SK-N-SH treated with all-trans-retinoic acid at 6 μM for 48 hours (cell line): ENCODE measurements around the gene RPP40.

ENCODE experiments used
- BACH2 ChIP-seq: fragments of 250-450 bp; sonication (Bioruptor Pico); IDR thresholded peaks from 2 replicates; pipeline ENCODE4 v1.9.0; 2021; ENCODE audit warnings: mild to moderate bottlenecking, borderline replicate concordance
- ZFP30 ChIP-seq: fragments of 450-650 bp; formaldehyde crosslinking; IDR thresholded peaks from 2 replicates; pipeline ENCODE4 v1.5.0; 2022; ENCODE audit warnings: mild to moderate bottlenecking, moderate library complexity
- ZNF565 ChIP-seq: fragments of 450-650 bp; formaldehyde crosslinking; conservative IDR thresholded peaks from 2 replicates; pipeline ENCODE4 v1.5.0; 2020; ENCODE audit warnings: low read depth, mild to moderate bottlenecking, moderate library complexity
- TF ChIP-seq, protein P1 (sequence below): fragments of 250-450 bp; sonication (Bioruptor Pico); IDR thresholded peaks from 2 replicates; pipeline ENCODE4 v1.5.1; 2020; ENCODE audit warnings: low read depth, mild to moderate bottlenecking, moderate library complexity
- TF ChIP-seq, protein P2 (sequence below): fragments of 250-450 bp; sonication (Bioruptor Pico); IDR thresholded peaks from 2 replicates; pipeline ENCODE4 v1.8.0; 2021; ENCODE audit warnings: low read depth, mild to moderate bottlenecking, moderate library complexity, borderline replicate concordance
- TF ChIP-seq, protein P3 (sequence below): fragments of 250-450 bp; sonication (Bioruptor Pico); IDR thresholded peaks from 2 replicates; pipeline ENCODE4 v1.5.1; 2021; ENCODE audit warnings: mild to moderate bottlenecking, moderate library complexity
- TF ChIP-seq, protein P4 (sequence below): fragments of 250-450 bp; sonication (Bioruptor Pico); IDR thresholded peaks from 2 replicates; pipeline ENCODE4 v1.8.0; 2020; ENCODE audit warnings: mild to moderate bottlenecking, moderate library complexity, borderline replicate concordance

DNA sequence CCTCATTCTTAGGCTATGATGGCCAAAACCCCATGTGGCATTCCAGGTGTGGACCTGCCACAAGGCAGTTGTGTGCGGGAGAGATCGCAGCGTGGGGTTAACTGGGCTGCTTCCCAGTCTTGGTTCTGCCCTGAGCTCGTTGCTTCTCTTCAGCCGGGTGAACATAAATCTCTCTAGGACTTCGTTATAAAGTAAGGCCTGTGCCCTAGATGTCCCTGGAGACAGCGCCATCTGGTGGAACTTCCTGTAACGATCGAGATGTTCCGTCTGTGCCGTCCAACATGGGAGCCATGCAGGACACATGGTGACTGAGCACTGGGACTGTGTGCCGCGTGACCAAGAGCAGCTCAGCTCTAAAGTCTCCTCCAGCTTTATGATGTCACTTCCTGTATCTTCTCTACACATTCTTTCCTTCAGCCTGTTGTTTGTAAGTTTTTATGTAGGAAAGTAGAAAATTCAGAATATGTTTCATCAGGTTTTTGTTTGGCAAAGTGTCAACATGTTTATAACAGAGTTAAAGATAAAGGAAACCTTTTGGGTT lies 26.8 kb upstream of the RPP40 start:
- TF ChIP-seq, protein P1, sequence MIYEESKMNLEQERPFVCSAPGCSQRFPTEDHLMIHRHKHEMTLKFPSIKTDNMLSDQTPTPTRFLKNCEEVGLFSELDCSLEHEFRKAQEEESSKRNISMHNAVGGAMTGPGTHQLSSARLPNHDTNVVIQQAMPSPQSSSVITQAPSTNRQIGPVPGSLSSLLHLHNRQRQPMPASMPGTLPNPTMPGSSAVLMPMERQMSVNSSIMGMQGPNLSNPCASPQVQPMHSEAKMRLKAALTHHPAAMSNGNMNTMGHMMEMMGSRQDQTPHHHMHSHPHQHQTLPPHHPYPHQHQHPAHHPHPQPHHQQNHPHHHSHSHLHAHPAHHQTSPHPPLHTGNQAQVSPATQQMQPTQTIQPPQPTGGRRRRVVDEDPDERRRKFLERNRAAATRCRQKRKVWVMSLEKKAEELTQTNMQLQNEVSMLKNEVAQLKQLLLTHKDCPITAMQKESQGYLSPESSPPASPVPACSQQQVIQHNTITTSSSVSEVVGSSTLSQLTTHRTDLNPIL (CRISPR knock-in tag), result no peak
- TF ChIP-seq ZNF565 (no peak), BACH2 (no peak), ZFP30 (no peak)
- TF ChIP-seq, protein P2, sequence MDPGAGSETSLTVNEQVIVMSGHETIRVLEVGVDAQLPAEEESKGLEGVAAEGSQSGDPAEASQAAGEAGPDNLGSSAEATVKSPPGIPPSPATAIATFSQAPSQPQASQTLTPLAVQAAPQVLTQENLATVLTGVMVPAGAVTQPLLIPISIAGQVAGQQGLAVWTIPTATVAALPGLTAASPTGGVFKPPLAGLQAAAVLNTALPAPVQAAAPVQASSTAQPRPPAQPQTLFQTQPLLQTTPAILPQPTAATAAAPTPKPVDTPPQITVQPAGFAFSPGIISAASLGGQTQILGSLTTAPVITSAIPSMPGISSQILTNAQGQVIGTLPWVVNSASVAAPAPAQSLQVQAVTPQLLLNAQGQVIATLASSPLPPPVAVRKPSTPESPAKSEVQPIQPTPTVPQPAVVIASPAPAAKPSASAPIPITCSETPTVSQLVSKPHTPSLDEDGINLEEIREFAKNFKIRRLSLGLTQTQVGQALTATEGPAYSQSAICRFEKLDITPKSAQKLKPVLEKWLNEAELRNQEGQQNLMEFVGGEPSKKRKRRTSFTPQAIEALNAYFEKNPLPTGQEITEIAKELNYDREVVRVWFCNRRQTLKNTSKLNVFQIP, result no peak
- TF ChIP-seq, protein P3, sequence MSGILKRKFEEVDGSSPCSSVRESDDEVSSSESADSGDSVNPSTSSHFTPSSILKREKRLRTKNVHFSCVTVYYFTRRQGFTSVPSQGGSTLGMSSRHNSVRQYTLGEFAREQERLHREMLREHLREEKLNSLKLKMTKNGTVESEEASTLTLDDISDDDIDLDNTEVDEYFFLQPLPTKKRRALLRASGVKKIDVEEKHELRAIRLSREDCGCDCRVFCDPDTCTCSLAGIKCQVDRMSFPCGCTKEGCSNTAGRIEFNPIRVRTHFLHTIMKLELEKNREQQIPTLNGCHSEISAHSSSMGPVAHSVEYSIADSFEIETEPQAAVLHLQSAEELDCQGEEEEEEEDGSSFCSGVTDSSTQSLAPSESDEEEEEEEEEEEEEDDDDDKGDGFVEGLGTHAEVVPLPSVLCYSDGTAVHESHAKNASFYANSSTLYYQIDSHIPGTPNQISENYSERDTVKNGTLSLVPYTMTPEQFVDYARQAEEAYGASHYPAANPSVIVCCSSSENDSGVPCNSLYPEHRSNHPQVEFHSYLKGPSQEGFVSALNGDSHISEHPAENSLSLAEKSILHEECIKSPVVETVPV, result no peak
- TF ChIP-seq, protein P4, sequence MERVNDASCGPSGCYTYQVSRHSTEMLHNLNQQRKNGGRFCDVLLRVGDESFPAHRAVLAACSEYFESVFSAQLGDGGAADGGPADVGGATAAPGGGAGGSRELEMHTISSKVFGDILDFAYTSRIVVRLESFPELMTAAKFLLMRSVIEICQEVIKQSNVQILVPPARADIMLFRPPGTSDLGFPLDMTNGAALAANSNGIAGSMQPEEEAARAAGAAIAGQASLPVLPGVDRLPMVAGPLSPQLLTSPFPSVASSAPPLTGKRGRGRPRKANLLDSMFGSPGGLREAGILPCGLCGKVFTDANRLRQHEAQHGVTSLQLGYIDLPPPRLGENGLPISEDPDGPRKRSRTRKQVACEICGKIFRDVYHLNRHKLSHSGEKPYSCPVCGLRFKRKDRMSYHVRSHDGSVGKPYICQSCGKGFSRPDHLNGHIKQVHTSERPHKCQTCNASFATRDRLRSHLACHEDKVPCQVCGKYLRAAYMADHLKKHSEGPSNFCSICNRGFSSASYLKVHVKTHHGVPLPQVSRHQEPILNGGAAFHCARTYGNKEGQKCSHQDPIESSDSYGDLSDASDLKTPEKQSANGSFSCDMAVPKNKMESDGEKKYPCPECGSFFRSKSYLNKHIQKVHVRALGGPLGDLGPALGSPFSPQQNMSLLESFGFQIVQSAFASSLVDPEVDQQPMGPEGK (CRISPR knock-in tag), result no peak
